ENCODE results near the gene CTNNA3. TPM values are rescaled to one million over a fixed set of nuclear protein-coding genes. Genes with fewer than 3 reads are reported as not detected.

The CTNNA3 gene
- total RNA-seq, 1 donor from 2014 or later, result 0.32 TPM

GRCh38 chr10:66886848-66887247 is 809.1 kb downstream of the CTNNA3 start:
- intact Hi-C loops (cut with micrococcal nuclease), result no loop called here

DNA sequence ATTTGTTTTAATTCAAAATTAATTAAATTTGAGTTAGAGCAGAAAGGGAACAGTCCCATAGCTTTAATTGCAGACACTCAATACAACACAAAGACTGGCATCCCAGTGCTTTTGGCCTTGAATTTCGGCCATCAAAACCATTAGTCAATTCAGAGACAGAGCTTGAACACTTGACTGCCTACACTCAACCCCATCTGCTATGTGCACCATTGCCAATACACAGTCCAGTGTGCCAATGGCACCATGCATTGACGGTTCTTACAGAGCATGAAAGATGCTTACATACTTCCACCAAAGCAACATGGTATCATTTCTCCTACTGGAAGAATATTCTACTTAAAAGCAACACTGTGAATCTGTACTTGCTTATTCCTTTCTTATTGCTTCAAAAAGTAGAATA is 813.7 kb downstream of the CTNNA3 start:
- intact Hi-C loops (cut with micrococcal nuclease), result no loop called here

- intact Hi-C loops (cut with micrococcal nuclease), result no loop called here
Measured at GRCh38 chr10:66881814-66882213, 814.2 kb downstream of the CTNNA3 start.

GRCh38 chr10:66880826-66881225 is 815.2 kb downstream of the CTNNA3 start:
- intact Hi-C loops (cut with micrococcal nuclease), result no loop called here

- intact Hi-C loops (cut with micrococcal nuclease), result no loop called here
Measured at GRCh38 chr10:66880292-66880691, 815.7 kb downstream of the CTNNA3 start.

GRCh38 chr10:66877361-66877760 is 818.6 kb downstream of the CTNNA3 start:
- intact Hi-C loops (cut with micrococcal nuclease), result no loop called here

GRCh38 chr10:66869635-66870034 is 826.4 kb downstream of the CTNNA3 start:
- intact Hi-C loops (cut with micrococcal nuclease), result no loop called here

DNA sequence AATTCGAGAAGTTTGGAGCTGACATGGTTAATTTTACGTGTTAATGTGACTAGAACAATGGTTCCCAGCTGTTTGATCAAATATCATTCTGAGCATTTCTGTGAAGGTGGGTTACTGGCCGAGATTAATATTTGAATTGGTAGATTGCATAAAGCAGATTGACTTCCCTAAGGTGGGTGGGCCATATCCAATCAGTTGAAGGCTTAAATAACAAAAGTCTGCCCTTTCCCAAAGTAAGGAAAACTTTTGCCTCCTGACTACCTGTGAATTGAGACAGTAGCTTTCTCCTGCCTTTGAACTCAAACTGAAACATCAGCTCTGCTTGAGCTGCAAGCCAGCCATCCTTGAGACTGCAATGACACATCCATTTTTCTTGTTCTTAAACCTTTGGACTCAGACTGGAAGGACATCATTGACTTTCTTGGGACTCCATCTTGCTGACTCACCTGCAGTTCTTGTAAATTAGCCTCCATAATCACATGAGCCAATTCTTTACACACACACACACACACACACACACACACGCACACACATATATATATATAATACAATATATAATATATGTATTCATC is 833.2 kb downstream of the CTNNA3 start:
- intact Hi-C loops (cut with micrococcal nuclease), result no loop called here

DNA sequence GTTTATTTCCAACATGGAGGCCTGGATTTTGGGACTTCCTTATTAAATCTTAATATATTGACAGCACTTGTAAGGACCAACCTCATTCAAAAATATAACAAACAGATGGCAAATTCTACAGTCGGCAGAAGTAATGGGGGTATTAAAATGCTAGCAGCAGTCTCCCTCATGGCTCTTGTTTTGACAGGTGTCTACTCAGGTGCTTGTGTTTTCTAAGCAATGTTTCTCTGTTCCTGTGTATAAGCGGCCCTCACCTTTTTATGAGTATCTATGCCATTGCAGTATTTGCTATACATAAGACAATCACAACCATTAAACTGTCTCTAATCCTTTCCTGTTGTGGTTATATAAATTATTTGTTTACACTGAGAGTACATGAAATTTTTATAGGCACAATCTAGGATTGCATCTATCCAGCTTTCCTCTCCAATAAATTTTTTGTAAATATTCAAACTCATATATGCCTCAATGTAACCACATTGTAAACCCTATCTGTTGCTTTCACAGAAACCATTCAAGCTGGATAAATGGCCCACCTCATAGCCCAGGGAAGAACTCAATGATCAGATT is 835.5 kb downstream of the CTNNA3 start:
- intact Hi-C loops (cut with micrococcal nuclease), result no loop called here

- intact Hi-C loops (cut with micrococcal nuclease), result no loop called here
Measured at GRCh38 chr10:66852811-66853210, 843.2 kb downstream of the CTNNA3 start.

DNA sequence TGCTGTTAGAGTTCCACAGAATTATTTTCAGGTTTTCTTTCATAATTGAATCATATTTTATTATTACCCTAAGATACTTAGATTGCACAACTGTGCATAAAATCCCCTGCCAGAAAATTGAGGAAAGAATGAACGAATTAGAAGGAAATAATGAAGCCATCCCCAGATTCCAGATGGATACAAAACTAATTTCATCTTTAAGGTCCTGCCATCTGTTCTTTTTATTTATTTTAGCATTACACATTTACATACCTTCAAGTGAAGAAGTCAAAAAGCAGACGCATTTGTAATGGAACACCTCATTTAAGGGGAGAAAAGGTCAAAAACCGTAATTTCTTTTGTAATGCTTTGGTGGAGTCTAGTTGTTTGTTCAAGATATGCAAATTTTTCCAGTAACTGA is 847.1 kb downstream of the CTNNA3 start:
- intact Hi-C loops (cut with micrococcal nuclease), result no loop called here

DNA sequence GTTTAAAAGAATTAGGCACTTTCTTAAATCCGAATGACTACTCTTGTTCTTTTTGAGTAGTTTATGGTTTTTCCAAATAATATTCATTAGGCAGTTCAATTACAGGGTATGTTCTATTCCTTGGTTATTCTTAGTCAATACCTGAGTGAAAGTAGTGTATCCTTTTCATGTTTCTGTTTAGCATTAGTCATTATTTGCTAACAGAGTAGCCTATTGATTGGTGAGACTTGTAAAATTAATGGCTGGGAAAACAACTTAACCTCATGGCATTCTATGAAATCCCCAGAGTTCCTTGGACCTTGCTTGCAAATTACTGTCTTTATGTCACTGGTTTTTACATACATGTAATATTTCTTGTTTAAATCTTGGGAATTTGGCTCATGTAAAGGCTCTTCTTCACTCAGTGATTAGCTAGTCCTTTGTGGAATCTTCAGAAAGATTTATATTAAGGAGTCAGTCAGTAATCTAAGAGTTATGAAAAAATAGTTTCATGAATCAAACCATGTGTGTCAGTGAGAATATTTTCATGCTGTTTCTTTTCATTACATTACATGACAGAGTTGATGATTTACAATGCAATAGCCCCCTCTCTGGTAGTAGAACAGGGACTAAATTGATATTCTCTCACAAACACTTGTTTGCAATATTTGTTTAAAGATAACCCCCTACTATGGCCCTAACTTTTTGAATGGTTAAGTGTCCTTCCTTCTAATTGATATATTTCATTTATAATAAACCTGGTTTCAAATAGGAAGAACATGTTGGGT is 851.6 kb downstream of the CTNNA3 start:
- intact Hi-C loops (cut with micrococcal nuclease), result no loop called here

GRCh38 chr10:66843396-66843795 is 852.6 kb downstream of the CTNNA3 start:
- intact Hi-C loops (cut with micrococcal nuclease), result no loop called here

DNA sequence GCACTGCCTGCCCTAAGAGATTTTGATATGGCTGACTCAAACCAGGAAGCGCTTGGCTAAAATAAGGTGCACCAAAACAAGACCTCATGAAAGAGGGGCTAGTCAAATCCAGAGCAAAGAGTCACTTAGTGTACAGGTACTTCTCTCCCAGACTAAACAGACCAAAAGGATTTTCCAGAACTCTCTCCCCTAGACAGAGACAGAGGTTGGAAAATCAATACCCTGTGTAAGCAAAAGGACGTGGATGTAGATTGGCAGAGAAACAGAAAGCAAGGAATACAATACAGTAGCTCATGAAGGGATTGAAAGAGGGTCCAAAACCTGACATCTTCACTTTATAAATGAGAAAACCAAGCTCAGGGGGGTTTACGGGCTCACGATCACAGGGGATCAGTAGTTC is 853.1 kb downstream of the CTNNA3 start:
- intact Hi-C loops (cut with micrococcal nuclease), result no loop called here

- intact Hi-C loops (cut with micrococcal nuclease), result no loop called here
Measured at GRCh38 chr10:66842371-66842770, 853.6 kb downstream of the CTNNA3 start.

- intact Hi-C loops (cut with micrococcal nuclease), result no loop called here
Measured at GRCh38 chr10:66838656-66839055, 857.3 kb downstream of the CTNNA3 start.

GRCh38 chr10:66837990-66838389 is 858.0 kb downstream of the CTNNA3 start:
- intact Hi-C loops (cut with micrococcal nuclease), result no loop called here

DNA sequence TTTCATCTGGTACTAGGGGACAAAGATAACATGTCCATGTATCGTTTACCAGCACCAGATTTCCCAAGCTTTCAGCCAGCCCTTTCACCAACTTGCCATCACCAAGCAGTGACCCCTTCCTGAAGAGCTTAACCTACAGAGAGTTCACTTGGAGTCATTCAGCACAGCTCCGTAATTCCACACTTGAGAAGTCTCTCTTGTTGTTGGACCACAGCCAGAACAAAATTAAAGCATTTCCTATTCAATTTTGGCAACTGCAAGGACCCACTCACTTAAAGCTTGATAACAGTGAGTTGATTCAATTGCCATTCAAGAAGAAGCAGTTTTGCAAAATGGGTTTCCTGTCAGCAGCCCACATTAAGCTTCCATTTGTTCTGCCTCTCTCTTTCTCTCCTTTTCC is 858.7 kb downstream of the CTNNA3 start:
- intact Hi-C loops (cut with micrococcal nuclease), result no loop called here

DNA sequence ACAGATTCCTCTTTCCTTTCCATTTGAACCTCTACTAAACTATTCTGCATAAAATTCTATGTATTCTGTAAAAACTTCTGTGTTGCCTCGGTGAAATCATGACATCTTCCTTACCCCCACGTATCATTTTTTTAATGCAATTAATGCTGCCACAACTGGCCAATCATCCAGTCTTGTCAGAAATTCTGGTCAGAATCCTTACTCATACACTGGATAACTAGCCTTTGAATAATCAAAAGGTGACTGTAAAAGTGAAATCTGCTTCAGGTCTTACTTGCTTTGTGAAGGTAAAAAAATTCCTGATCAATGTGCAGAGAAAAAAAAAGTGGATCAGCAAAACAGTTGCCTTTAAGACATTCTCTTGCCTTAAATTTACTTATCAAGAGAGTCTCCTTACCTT is 859.2 kb downstream of the CTNNA3 start:
- intact Hi-C loops (cut with micrococcal nuclease), result no loop called here

GRCh38 chr10:66836057-66836456 is 859.9 kb downstream of the CTNNA3 start:
- intact Hi-C loops (cut with micrococcal nuclease), result no loop called here

- intact Hi-C loops (cut with micrococcal nuclease), result no loop called here
Measured at GRCh38 chr10:66835400-66835799, 860.6 kb downstream of the CTNNA3 start.

- intact Hi-C loops (cut with micrococcal nuclease), result no loop called here
Measured at GRCh38 chr10:66834802-66835201, 861.2 kb downstream of the CTNNA3 start.

DNA sequence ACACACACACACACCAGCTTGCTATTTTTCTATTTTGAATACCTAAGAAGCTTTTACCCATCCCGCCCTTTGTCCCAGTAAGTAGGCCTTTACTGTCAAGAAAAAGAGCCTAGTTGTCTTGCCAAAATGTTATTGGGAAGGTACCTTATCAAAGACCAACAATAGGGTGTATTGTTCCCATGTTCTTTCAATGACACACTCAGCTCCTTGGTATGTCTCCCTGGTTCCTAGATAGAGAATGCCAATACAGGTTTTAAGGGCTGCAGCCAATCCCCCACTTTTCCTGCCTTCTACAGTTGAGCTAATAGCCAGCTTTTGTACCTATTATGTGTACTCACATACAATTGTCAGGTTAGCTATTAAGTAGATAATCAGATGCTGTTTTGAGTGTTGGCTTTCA is 862.1 kb downstream of the CTNNA3 start:
- intact Hi-C loops (cut with micrococcal nuclease), result no loop called here
